Stimulated activated CD8-positive, alpha-beta memory T cell treated with anti-CD3 and anti-CD28 coated beads, Interleukin-2, amount 100 ng/mL, for 1 hour (primary cell): ENCODE results near the gene DTNBP1.

Experiments
- DNase-seq, 2 donors: peaks; one replicate each; pipeline ENCODE4 v3.0.0-alpha.2; 2020; ENCODE audit warnings: low read depth in 2 of 2

Gene DTNBP1

DNA sequence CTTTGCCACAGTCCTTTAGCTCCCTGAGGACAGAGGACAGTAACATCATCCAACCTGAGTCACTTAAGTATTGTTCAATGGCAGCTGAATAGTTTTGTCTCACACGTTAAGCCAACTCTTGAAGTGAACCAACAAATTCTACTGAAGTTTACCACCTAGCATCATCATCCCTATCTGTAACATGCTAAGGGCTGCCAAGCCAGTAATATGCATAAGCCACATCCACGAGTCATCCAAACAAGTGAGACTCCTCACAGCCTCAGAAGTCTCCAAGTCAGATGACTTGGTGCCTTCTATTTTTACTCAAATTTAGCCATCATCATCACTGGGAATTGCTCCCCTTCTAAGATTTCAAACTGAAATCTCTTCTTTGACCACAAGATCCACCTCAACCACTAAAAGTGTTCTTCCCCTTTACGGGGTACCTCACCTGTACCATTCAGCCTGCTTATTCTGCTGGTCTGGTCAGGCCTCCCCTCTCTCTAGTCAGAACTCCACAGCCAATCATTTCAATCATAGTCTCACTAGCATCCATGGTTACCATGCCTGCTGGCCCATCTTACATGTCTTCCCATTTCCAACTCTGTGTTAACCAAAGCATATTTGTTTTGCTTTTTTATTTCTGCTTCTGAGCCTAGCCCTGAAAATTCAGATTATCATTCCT is 73.7 kb downstream of the DTNBP1 start:
- no peak for DNase-seq

DNA sequence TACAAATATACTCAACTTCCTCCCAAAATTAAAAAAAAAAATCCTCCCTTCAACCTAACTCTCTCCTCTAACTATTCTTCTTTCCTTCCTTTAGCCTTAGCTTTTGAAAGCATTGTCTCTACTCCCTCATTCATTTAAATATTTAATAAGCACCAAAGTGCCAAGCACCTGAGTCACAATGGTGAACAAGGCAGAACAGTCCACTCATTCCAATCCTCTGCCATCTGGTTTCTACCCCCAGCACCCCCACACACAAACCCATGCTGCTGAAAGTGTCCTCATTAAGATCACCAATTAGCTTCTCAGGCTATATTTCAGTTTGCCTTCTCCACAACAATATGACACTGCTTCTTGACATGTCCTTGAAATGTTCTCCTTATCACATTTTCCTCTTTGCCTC is 76.3 kb downstream of the DTNBP1 start:
- no peak for DNase-seq

DNA sequence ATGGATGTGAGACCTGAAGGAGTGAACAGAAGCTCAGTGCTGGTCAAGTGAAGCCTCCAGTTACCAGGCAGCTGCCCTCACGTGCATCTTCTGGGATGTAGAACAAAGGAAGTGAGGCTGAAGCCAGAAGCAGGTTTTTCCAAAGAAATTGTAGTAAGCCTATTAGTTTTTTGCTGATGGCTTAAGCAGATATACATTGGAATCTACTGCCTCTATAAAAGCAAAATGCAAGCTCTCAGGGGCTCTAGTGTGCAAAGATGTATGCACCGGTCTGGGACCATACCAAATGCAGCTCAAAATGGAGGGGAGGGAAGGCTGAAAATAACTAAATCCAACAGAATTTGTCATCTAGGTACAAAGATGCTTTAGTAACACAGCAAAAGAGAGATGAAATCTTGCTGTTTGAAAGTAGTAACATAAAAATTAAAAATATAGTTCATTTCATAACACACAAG is 77.0 kb downstream of the DTNBP1 start:
- no peak for DNase-seq

DNA sequence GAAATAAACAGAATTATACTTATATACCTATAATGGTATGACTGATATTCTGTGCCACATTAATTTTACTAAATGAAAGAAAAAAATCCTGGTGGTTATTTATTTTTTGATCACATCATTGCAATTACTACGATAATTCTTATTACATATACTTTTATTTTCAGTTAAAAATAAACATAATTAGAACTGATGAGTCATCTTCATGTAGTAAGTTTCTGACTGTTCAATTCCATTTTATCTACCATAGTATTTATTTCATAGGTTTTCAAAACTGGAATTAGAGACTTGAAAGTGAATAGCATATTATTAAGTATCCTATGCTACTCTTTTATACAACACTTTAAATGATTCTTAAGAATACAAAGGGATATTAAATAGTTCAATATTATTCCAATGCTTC is 80.3 kb downstream of the DTNBP1 start:
- no peak for DNase-seq

DNA sequence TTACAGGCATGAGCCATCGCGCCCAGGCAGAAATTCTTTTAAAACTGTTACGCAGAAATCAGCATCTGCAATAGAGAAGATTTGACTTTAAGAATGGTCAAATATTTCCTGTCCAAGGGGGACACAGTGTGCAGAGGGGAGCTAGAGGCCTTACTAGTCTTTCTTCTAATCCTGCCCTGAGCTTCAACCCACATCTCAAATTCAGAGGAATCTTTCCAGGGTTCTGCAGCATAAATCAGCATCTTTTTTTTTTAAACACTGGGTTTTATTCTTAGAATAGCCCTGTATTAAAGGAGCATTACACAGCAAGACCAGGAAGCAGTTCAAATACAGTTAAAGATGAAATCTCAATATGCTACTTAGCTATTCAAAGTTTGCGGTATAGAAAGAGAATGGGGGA is 81.1 kb downstream of the DTNBP1 start:
- no peak for DNase-seq

GRCh38 chr6:15580326-15580725 is 82.5 kb downstream of the DTNBP1 start:
- DNase-seq, result no peak

DNA sequence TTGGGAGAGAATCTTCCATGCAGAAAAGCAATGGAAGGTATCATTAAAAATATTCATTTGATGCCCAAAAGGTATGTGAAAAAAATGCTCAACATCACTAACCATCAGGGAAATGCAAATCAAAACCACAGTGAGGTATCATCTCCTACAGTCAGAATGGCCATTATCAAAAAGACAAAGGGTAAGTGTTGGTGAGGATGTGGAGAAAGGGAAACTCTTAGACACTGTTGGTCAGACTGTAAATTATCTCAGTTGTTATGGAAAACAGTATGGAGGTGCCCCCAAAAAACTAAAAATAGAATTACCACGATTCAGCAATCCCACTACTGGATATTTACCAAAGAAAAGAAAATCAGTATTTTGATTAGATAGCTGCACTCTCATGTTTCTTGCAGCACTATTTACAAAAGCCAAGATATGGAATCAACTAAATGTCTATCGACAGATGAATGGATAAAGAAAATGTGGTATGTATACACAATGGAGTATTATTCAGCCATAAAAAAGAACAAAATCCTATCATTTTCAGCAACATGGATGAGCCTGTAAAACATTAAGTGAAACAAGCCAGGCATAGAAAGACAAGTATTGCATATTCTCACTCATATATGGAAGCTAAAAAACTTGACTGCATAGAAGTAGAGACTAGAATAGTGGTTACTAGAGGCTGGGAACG is 84.0 kb downstream of the DTNBP1 start:
- DNase-seq, result no peak

- no peak for DNase-seq
These were observed 85.2 kb downstream of the DTNBP1 start for GRCh38 chr6:15577550-15578171.

- no peak for DNase-seq
These were observed 85.7 kb downstream of the DTNBP1 start for GRCh38 chr6:15577106-15577505.

DNA sequence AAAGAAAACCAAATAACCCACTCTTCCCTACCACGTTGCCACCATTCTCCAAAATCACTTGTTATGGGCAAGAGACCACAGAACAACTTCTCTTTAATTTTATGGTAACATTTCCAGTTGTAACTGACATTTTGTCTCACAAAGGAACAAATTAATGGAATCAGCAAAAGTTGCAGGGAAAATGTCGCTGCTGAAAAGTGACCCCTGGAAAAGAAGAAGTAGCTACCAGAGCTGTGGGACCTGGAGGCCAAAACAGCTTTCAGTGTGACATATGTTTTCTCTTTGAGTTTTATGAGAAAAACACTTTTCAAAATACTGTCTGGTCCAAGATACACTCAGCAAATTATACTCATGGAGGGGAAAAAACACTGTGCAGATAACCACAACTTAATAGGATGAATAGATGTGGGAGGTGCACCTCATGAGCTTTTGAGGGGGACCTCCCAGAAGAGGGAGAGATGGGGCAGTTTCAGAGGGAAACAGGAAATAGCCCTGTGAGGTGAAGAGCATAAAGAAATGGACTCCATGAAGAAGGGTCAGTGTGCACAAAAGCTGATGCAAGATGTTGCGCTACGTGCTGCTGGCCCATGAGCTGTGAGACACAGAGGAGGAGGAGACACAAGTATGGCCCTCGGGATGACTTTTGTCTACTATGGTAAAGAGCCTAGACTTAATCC is 87.3 kb downstream of the DTNBP1 start:
- DNase-seq, result no peak

DNA sequence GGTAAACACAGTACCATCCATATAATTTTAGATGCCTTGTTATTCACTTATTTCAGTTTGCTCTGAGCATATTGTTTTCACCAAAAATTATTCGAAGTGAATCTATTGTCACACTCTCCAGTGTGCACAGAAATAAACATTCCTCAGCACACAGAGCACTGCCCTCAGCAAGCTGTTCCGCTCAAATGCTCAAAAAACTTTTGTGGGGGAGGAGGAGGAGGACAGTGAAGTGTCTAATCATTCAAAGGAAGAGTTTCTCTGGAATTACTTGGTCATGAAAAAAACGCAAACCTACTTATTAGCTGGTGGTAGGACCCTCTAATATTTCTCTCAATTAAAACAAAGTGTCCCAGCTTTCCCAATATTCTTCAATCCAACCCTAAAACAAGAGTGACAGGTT is 88.3 kb downstream of the DTNBP1 start:
- no peak for DNase-seq

- DNase-seq, result no peak
These were observed 88.8 kb downstream of the DTNBP1 start for GRCh38 chr6:15574023-15574422.

GRCh38 chr6:15573384-15573783 is 89.4 kb downstream of the DTNBP1 start:
- no peak for DNase-seq

- no peak for DNase-seq
These were observed 90.4 kb downstream of the DTNBP1 start for GRCh38 chr6:15572296-15573016.

DNA sequence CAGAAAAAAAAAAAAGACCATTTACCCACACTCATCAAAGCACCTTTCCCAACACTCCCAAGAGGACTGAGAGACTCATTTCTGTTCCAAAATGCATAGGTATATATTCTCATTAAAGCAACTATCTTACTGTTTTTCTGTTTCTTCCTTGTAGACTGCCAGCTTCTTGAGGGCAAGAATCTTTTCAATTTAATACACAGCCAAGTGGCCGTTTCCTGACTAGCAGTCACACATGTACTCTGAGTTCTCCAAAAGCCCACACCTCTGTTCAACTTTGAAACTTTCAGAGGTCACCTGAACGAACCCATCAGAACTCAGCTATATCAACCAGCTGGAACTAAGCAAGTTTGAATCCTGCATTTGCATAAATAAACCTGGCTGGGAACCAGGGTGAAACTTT is 92.7 kb downstream of the DTNBP1 start:
- DNase-seq, result no peak

- no peak for DNase-seq
These were observed 93.5 kb downstream of the DTNBP1 start for GRCh38 chr6:15569035-15569995.

- no peak for DNase-seq
These were observed 99.9 kb downstream of the DTNBP1 start for GRCh38 chr6:15562977-15563376.

GRCh38 chr6:15561447-15562199 is 101.2 kb downstream of the DTNBP1 start:
- DNase-seq, result no peak

DNA sequence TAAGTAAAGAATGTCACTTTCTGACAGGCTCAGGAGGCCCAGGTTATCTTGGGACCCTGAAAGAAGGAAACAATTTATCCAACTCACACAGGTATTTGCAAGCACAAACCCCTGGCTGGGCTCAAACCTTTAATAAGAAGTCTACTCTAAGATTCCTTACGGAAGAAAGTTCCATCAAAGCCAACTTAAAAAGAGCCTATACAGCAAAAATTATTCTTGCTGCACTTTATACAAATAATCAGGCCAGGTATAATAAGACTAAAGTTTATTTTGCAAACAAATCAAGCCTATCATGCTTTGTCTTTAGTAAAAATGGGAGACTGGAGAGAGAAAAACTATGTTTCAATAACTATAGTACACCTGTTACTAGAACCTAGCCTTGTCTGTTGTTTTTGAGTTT is 102.1 kb downstream of the DTNBP1 start:
- no peak for DNase-seq

DNA sequence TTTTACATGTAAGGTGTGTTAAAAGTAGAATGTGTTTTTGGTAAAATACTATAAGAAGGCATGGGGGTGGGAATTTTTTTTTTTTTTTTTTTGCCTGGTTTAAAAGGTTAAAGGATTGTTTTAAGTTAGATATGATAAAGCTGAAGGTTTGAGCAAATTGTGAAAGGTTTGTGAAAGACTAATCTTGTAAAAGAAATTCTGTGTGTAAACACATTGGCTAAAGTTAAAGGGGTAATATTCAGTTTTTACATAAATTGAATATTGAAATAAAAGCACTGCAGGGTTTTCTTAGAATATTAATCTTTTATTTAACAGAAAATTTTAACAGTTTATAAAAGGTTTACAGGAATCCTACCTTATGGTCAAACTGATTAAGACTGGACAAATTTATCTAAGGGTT is 105.7 kb downstream of the DTNBP1 start:
- no peak for DNase-seq
